Lower lobe of right lung (tissue), 2 donors: ENCODE data around the gene ACTN3. TPM values are rescaled to one million over a fixed set of nuclear protein-coding genes. Genes with fewer than 3 reads are reported as not detected.
A peak's percentile ranks its signal among the peaks of the same experiment; 100 is the strongest.
"Not testable (repeated sequence)": the region's sequence is repeated elsewhere in the genome, so short reads cannot be mapped to it uniquely, and the experiment has no call there.

ENCODE experiments used
- ATAC-seq, 2 donors: fragments of 200-7000 bp; cut with Tn5 transposase; one replicate each; pipeline ENCODE4 v1.9.1; 2020 to 2022; ENCODE audit warnings: mild to moderate bottlenecking in 2 of 2, moderate library complexity in 2 of 2
- DNase-seq: peaks from one replicate; pipeline ENCODE4 v3.0.0-alpha.2; 2020
- H3K27ac ChIP-seq: fragments of 200-600 bp; one replicate; pipeline ENCODE4 v1.8.0; 2022
- H3K27me3 ChIP-seq: fragments of 200-600 bp; one replicate; pipeline ENCODE4 v1.8.0; 2022; ENCODE audit warnings: low read depth
- H3K36me3 ChIP-seq: fragments of 200-600 bp; one replicate; pipeline ENCODE4 v1.8.0; 2022; ENCODE audit warnings: mild to moderate bottlenecking
- H3K4me1 ChIP-seq: fragments of 200-600 bp; one replicate; pipeline ENCODE4 v1.8.0; 2022
- H3K4me3 ChIP-seq: fragments of 200-600 bp; one replicate; pipeline ENCODE4 v1.8.0; 2022; ENCODE audit warnings: mild to moderate bottlenecking
- H3K9me3 ChIP-seq: fragments of 200-600 bp; one replicate; pipeline ENCODE4 v1.8.0; 2022
- CTCF ChIP-seq: fragments of 200-600 bp; IDR thresholded peaks from one replicate; pipeline ENCODE4 v1.8.0; 2022; ENCODE audit warnings: antibody characterized with exemption, mild to moderate bottlenecking
- intact Hi-C: fragments of 100-400 bp; cut with DNase I; formaldehyde crosslinking; loops from one replicate; pipeline ENCODE4 v1.11.0; 2022
- total RNA-seq: library from RNA; stranded (reverse); fragmentation: NEBNext Ultra II Directional; extraction: Animal tissue kit (Norgen Biotek cat#: 25700); gene quantifications from one replicate; pipeline ENCODE4 v1.2.1, GENCODE V29; 2021
- donor health status: DM: no; HTN: yes; CAD: no; lungs with severe emphysema.

ACTN3 gene
- total RNA-seq, 1 donor from 2014 or later = 0.24 TPM

GRCh38 chr11:66570850-66571180 lies 24.1 kb downstream of the ACTN3 start:
- Histone ChIP-seq H3K4me3 (no peak overlapping the region), H3K36me3 (no peaks in the 10 kb centered on the region), H3K27me3 (no peaks in the 10 kb centered on the region), H3K27ac (no peak overlapping the region), H3K9me3 (no peaks in the 10 kb centered on the region), H3K4me1 (peaks cover 17% of the 10 kb centered on the region)
- DNase-seq (no peak), ATAC-seq (no peak)
- intact Hi-C loops = no loop called here
- TF ChIP-seq CTCF = no peak

- DNase-seq = peak; percentile 88
- no peaks in the 10 kb centered on the region for H3K36me3 ChIP-seq
- TF ChIP-seq CTCF = peak; percentile 77
- H3K27me3 ChIP-seq = peaks cover 4% of the 10 kb centered on the region
- H3K4me1 ChIP-seq = peaks cover 9% of the 10 kb centered on the region
- no peak overlapping the region for H3K27ac ChIP-seq
- peak; percentile 93 for ATAC-seq
- intact Hi-C loops = loop anchor here (5.0 kb wide), 1 partner anchor 103 kb away; no protein-coding TSS in a partner anchor
- H3K4me3 ChIP-seq = no peak overlapping the region
- H3K9me3 ChIP-seq = no peaks in the 10 kb centered on the region
These were observed 32.4 kb downstream of the ACTN3 start for GRCh38 chr11:66579017-66579606.

- TF ChIP-seq CTCF = no peak
- ATAC-seq (no peak), DNase-seq (no peak)
- no peak overlapping the region for H3K4me3 ChIP-seq
- H3K27ac ChIP-seq = no peak overlapping the region
- peaks cover 9% of the 10 kb centered on the region for H3K4me1 ChIP-seq
- peaks cover 4% of the 10 kb centered on the region for H3K27me3 ChIP-seq
- no peaks in the 10 kb centered on the region for H3K36me3 ChIP-seq
- intact Hi-C loops = no loop called here
- no peaks in the 10 kb centered on the region for H3K9me3 ChIP-seq
These were observed 34.1 kb downstream of the ACTN3 start for GRCh38 chr11:66580803-66581202.

GRCh38 chr11:66581261-66581660 lies 34.6 kb downstream of the ACTN3 start:
- no peaks in the 10 kb centered on the region for H3K36me3 ChIP-seq
- H3K27ac ChIP-seq = no peak overlapping the region
- TF ChIP-seq CTCF = no peak
- H3K9me3 ChIP-seq = no peaks in the 10 kb centered on the region
- intact Hi-C loops = no loop called here
- H3K4me1 ChIP-seq = peaks cover 9% of the 10 kb centered on the region
- no peak overlapping the region for H3K4me3 ChIP-seq
- DNase-seq (no peak), ATAC-seq (no peak)
- H3K27me3 ChIP-seq = peaks cover 4% of the 10 kb centered on the region

- DNase-seq, intact Hi-C loops, ATAC-seq: not testable (repeated sequence)
These were observed 36.0 kb downstream of the ACTN3 start for GRCh38 chr11:66582565-66583147.

GRCh38 chr11:66585447-66585846 lies 38.7 kb downstream of the ACTN3 start:
- DNase-seq, H3K4me1 ChIP-seq, H3K4me3 ChIP-seq, H3K36me3 ChIP-seq, H3K9me3 ChIP-seq, H3K27me3 ChIP-seq, ATAC-seq, H3K27ac ChIP-seq, intact Hi-C loops: not testable (repeated sequence)

More at GRCh38 chr11:66582565-66583147, 36.0 kb downstream of the ACTN3 start:
- not testable (repeated sequence) for H3K9me3 ChIP-seq, H3K27me3 ChIP-seq, H3K27ac ChIP-seq, H3K4me3 ChIP-seq, H3K4me1 ChIP-seq, H3K36me3 ChIP-seq
